HG02840 (cell line): ENCODE measurements around the gene HOXB2.

Source experiments
- ATAC-seq: cut with Tn5 transposase; IDR thresholded peaks from one replicate; pipeline ENCODE4 v1.9.1; 2021; ENCODE audit warnings: mild to moderate bottlenecking, moderate library complexity, moderate number of reproducible peaks; ENCODE audit not compliant: unreplicated experiment, low FRiP score

The HOXB2 gene

DNA sequence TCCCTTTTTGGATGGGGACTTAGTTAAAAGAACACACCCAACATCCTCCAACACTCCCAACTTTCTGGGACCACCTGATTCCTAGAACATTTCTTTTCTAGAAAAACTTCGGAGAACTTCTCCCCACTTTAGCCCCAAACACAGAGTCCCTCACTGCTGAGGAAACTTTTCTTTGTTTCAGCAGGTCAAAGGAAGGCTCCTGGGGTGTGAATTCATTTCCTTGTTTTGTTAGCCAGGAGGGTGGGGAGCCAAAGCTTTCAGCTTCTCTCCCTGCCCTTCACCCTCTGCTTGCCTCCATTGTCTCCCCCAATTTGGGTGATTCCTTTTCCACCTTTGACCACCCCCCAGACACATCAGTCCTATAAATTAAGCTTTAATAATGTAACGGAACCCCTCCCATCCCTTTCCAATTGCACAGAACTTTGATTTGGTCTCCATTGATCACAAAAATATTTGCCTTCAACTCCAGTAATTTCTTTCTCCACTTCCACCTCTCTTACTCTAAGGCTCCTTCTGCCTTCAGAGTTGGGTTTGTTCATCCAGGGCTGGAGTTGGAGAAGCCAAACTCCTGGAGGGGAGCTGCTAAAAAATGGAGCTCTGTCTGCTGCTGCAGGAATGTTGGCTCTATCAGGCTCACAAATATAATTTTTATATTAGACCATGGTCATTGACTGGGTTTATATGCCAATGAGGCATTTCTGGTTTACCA lies 22.9 kb upstream of the HOXB2 start:
- no peak for ATAC-seq

- ATAC-seq, result no peak
These were observed 22.3 kb upstream of the HOXB2 start for GRCh38 chr17:48567209-48567608.

DNA sequence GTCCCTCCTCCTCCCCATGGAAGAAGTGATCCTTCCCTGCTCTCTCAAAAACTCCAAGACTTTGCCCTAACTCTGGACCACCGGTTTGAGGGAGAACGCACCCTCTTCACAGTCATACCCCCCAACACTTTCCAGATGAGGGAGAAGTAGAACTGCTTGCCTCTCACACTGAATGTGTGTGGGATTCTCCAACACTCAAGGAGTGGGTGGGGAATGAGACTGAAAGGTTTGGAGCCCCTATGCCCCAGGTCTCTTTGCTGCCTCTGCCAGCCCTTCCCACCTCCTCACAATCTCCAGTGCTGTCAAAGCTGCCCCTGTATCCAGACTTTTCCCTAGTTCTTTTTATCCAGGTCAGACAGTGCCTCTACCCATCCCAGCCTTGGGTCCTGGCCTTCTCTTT lies 21.8 kb upstream of the HOXB2 start:
- no peak for ATAC-seq

GRCh38 chr17:48565925-48566710 lies 21.2 kb upstream of the HOXB2 start:
- ATAC-seq, result no peak

GRCh38 chr17:48565022-48565554 lies 20.2 kb upstream of the HOXB2 start:
- ATAC-seq, result no peak

DNA sequence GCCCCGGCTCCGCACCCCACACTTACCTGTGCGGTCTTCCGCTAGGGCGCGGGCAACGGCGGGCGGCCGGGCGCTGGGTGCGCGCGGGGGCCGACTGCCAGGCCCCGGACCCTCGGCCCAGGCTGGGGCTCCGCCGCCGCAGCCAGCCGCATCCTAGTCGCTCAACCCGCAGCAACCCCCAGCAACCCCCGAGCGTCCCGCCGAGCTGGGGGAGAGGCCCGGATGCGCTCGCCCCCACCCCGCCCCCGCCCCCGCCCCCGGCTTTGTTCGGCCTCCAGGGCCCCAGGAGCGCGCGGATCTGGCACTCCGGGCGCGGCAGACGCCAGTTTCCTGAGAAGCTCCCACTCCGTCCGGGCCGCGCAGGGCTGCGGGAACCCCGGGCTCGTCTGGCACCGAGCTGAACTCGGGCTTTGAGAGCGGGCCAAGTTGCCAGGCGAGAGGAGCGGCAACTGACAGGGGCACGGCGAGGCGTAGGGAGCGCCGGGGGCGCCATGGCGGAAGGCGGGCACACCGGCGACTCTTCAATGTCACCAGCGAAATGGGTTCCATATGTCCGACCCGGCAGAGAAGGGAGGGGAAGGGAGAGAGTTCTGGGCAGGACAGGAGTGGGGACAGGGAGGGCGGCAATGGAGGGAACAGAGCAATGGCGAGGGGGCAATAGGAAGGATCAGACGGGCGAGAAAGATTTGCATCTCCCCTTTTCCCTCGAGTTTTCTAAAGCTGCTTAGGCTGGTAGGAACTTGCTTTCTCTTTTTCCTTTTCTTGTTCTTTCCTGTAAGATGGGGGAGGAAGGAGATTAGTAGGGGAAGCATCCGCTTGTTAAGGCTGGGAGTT lies 19.5 kb upstream of the HOXB2 start:
- ATAC-seq, result no peak

DNA sequence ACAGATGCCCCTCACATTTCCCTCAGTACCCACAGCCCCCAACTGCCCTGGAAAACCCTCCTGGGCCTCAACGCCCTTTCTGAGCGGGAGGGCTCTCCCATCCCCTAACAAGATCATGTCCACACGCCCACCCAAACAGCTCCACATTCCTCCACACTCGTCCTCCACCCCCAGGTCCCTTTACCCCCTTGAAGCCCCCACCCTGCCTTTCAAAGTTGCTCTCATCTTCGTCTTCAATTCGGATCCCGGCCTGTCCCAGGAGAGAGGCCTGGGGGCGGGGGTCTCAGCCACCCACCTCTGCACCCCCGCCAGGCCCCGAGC lies 18.9 kb upstream of the HOXB2 start:
- no peak for ATAC-seq

- no peak for ATAC-seq
These were observed 18.5 kb upstream of the HOXB2 start for GRCh38 chr17:48563385-48563838.

- no peak for ATAC-seq
These were observed 18.0 kb upstream of the HOXB2 start for GRCh38 chr17:48562934-48563333.

- no peak for ATAC-seq
These were observed 17.2 kb upstream of the HOXB2 start for GRCh38 chr17:48561884-48562810.

GRCh38 chr17:48559840-48560817 lies 15.2 kb upstream of the HOXB2 start:
- no peak for ATAC-seq

DNA sequence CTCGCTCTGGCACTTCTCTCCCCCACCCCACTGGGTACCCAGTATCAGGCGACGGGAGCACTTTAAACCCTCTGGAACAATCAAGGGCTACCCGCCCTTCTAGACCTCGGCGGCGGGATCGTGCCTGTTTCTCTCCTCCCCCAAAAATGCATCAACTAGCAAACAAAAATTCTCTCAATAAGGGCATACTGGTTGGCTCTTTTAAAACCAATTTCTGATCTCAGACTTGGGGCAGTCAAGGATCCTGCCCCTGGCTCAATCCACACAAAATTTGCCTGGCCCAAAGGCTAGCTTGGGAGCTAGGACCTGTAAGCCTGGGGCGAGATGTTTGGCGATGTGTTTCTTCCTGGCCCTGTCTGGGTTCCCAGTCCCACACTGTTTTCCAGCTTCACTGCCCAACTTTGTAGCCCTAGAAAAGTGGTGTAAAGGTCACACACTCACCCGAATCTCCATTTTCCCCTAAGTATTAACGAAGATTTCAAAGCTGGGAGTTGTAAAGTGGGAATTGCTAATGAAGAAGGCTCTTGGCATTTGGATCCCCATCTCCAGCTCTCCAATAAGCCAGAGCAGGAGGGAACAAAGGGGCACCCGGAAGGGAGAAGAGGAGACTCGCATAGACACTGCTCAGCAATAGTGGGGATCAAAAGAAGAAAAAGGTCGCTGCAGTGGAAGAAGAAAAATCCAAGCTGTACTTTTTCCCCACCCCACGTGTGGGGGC lies 14.4 kb upstream of the HOXB2 start:
- ATAC-seq, result no peak

DNA sequence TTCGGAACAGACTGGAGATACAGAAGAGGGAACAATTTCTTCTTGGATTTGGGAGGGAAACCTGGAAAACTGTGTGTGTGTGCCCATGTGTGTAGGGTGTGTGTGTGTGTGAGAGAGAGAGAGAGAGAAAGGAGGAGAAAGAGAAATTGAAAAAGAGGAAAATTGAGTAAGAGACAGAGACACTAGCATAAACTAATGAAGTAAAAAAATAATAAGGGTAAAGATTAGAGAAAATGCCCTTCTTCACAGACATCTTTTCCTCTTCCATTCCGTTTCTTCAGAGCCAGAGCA lies 13.9 kb upstream of the HOXB2 start:
- no peak for ATAC-seq

DNA sequence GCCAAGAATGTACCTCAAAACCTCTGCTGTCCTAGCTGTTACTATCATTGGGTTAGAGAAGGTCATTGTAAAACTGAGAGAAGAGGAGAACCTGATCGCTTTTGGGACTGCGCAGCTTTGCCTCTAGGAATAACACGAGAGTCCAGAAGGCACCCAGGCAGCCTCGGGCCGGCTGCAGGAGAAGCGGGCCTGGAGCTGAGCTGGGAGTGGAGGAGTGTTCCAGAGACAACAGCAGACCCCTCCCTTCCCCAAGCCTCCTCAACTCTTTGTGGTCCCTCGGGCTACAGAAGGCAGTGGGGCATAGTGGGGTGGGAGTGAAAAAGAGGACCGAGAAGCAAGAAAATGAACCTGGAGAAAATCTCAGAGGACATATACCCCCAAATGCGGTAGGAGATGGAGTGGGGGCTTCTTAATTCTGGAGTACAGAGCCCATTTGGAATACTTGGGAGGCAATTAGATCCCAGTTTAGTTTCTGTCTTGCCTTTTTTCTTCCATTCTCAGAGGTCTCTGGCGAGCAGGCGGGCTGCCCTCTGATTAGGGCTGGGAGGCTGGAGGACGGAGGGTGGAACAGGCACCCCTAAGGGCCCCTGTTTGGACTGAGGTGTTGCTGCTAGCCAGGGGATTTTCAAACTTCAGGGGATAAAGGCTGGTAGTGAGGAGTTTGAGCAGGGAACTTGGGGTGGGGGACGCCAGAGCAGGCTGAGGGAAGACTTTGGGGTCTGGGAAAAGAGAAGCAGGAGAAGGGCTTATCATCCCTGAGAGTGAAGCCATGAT lies 13.3 kb upstream of the HOXB2 start:
- no peak for ATAC-seq

- ATAC-seq, result no peak
These were observed 11.9 kb upstream of the HOXB2 start for GRCh38 chr17:48556576-48557401.

DNA sequence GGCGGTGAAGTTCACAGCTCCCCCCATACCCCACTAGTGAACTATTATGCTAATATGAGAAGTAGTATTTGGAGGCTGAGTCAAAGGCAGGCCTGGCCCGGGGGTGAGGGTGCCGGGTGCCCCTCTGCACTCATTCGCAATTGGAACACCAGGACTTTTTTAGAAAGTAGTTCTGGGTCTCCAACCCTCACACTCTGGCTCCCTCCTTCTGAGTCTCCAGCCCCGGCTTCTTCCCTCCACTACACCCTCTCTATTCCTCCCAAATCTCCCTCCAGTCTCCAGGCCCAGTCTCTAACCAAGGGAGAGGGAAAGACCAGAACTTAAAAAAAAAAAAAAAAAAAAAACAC lies 11.3 kb upstream of the HOXB2 start:
- no peak for ATAC-seq
